SK-N-MC (cell line): ENCODE data around the gene HEG1.

Experiments
- EZH2 ChIP-seq: fragments of 200-600 bp; sonication (generic); IDR thresholded peaks from one replicate; pipeline ENCODE4 v1.6.1; 2017; ENCODE audit warnings: antibody characterized with exemption
- POLR2AphosphoS5 ChIP-seq: IDR thresholded peaks from 2 replicates; pipeline ENCODE4 v1.6.1; 2012; ENCODE audit warnings: mild to moderate bottlenecking, low read depth, low read length, borderline replicate concordance

DNA sequence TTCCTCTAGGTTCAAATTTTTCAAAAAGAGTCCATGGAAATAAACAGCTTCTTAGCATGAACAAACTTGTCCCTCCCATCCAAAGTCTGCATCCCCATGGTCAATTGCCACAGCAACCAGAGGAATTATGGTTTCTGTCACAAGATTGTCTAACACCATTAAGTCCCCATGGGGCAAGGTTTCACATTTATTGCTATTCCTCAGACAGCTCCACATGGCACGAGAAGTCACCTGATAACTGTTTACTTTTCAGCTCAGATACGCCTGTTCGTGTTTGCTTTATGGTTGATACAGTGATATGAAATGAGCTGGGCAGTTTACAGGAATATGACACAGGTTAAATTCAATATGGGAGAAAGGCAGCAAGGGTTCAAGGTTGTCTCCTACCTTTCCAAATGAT lies 83.3 kb downstream of the HEG1 start:
- TF ChIP-seq EZH2 (no peak), POLR2AphosphoS5 (no peak)
